Epithelial cell of esophagus (primary cell): ENCODE results near the gene PCARE.

Experiments
- DNase-seq: peaks from one replicate; pipeline ENCODE4 v3.0.0; 2010; ENCODE audit warnings: low read depth
- H3K4me3 ChIP-seq: 2 replicates; pipeline ENCODE4 v1.5.1; 2011; ENCODE audit warnings: mild to moderate bottlenecking, low read length, control low read depth
- TF ChIP-seq, protein P1 (sequence below): IDR thresholded peaks from 2 replicates; pipeline ENCODE4 v1.5.1; 2011; ENCODE audit warnings: low read depth, mild to moderate bottlenecking, low read length, control low read depth, inconsistent platforms; ENCODE audit not compliant: insufficient read depth; ENCODE audit errors: missing control alignments

PCARE gene

DNA sequence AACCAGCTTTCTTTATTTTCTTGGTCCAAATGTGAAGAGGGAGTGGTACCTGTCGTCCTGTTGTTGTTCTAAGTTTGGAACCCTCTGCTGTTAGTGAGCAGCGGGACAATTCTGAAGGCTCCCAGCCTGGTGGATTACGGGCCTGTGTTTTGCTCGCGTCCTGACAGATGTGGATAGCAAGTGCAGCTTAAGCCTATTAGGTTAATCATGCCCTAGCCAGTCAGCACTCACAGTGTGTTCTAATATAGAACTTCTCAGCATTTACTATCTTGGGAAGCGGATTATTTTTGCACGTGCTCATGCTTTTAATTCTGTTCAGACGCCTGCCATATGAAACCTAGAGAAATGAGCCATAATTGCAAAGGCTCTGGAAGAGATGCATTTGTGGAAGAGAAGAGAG, at the start of gene PCARE:
TSS of gene PCARE (minus strand) at position 113 of the 400 bp plus-strand sequence. CDS start 262 bp downstream, outside the sequence.
- TF ChIP-seq, protein P1, sequence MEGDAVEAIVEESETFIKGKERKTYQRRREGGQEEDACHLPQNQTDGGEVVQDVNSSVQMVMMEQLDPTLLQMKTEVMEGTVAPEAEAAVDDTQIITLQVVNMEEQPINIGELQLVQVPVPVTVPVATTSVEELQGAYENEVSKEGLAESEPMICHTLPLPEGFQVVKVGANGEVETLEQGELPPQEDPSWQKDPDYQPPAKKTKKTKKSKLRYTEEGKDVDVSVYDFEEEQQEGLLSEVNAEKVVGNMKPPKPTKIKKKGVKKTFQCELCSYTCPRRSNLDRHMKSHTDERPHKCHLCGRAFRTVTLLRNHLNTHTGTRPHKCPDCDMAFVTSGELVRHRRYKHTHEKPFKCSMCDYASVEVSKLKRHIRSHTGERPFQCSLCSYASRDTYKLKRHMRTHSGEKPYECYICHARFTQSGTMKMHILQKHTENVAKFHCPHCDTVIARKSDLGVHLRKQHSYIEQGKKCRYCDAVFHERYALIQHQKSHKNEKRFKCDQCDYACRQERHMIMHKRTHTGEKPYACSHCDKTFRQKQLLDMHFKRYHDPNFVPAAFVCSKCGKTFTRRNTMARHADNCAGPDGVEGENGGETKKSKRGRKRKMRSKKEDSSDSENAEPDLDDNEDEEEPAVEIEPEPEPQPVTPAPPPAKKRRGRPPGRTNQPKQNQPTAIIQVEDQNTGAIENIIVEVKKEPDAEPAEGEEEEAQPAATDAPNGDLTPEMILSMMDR: no peak
- no peak within 1 kb of the TSS for H3K4me3 ChIP-seq
- no peak for DNase-seq

DNA sequence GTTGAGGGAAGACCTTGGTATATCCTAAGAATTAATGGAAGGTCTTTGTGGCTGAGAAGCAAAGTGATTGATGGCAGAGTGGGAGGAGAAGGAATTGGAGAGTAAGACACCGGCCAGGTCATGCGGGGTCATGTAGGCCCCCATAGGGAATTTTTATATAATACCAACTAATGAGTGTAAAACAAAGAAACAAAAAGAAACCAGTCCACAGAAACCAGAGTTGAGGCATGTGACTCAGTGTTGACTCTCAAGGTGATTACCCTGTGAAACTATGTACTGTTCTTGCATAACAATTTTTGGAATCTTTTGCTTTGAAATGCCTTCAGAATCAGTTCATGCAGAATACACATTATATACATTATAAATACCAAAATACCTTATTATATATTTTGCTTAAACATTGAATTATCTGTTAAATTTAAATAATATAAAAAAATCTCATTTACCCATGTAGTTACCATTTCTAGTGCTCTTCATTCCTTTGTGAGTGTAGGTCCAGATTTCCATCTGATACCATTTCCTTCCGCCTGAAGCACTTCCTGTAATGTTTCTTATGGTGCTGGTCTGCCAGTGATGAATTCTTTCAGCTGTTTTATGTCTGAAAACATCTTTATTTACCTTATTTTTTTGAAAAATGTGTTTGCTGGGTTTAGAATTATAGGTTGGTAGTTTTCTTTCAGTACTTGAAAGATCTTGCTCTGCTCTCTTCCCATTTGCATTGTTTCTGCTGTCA, 49.5 kb upstream of the PCARE start:
- DNase-seq: peak; percentile 88
- no peak overlapping the region for H3K4me3 ChIP-seq
- TF ChIP-seq, protein P1: no peak

GRCh38 chr2:29120846-29121245, 46.5 kb upstream of the PCARE start:
- TF ChIP-seq, protein P1: no peak
- no peak for DNase-seq
- H3K4me3 ChIP-seq: no peak overlapping the region

GRCh38 chr2:29119211-29119610, 44.9 kb upstream of the PCARE start:
- TF ChIP-seq, protein P1: no peak
- no peak for DNase-seq
- H3K4me3 ChIP-seq: no peak overlapping the region

GRCh38 chr2:29117636-29118303, 43.4 kb upstream of the PCARE start:
- TF ChIP-seq, protein P1: no peak
- peak; percentile 86 for DNase-seq
- no peak overlapping the region for H3K4me3 ChIP-seq

GRCh38 chr2:29115797-29116781, 41.8 kb upstream of the PCARE start:
- TF ChIP-seq, protein P1: no peak
- peak; percentile 87 for DNase-seq
- H3K4me3 ChIP-seq: peak overlapping the region; percentile 73
